ENCODE measurements around the gene TPST1.

DNA sequence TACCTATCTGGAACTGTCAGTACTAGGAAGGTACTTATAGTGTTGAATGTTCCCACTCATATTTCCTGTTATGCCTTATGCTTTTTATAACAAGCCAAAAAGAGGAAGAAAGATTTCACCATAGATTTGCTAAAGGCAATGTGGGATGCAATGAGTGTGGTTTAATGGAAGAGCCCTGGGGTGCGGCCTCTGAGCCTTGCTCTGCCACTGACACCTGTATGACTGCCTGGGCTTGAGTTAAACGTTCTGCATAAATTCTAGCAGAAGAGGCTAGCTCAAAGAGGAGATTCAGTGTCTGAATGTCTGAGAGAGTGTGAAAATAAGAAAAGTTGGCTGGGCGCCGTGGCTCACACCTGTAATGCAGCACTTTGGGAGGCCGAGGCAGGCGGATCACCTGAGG, 143.8 kb downstream of the TPST1 start:
- TF ChIP-seq, protein P1, sequence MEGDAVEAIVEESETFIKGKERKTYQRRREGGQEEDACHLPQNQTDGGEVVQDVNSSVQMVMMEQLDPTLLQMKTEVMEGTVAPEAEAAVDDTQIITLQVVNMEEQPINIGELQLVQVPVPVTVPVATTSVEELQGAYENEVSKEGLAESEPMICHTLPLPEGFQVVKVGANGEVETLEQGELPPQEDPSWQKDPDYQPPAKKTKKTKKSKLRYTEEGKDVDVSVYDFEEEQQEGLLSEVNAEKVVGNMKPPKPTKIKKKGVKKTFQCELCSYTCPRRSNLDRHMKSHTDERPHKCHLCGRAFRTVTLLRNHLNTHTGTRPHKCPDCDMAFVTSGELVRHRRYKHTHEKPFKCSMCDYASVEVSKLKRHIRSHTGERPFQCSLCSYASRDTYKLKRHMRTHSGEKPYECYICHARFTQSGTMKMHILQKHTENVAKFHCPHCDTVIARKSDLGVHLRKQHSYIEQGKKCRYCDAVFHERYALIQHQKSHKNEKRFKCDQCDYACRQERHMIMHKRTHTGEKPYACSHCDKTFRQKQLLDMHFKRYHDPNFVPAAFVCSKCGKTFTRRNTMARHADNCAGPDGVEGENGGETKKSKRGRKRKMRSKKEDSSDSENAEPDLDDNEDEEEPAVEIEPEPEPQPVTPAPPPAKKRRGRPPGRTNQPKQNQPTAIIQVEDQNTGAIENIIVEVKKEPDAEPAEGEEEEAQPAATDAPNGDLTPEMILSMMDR (conservative IDR thresholded peaks at IDR 0.05), result no peak
- TF ChIP-seq EZH2 (IDR thresholded peaks at IDR 0.05; ENCODE audit: low read depth), result no peak

All from PC-9 (cell line).